GM20000 (cell line): ENCODE results near the gene SLC35B2.

Experiments used
- DNase-seq: peaks from one replicate; pipeline ENCODE4 v3.0.0; 2012; ENCODE audit warnings: low spot score
- TF ChIP-seq, protein P1 (sequence below): IDR thresholded peaks from 2 replicates; pipeline ENCODE4 v1.5.1; 2012; ENCODE audit warnings: mild to moderate bottlenecking, control low read depth; ENCODE audit errors: extremely low read depth, missing control alignments

The SLC35B2 gene

GRCh38 chr6:44255871-44256774, 1.2 kb downstream of the SLC35B2 start:
- TF ChIP-seq, protein P1, sequence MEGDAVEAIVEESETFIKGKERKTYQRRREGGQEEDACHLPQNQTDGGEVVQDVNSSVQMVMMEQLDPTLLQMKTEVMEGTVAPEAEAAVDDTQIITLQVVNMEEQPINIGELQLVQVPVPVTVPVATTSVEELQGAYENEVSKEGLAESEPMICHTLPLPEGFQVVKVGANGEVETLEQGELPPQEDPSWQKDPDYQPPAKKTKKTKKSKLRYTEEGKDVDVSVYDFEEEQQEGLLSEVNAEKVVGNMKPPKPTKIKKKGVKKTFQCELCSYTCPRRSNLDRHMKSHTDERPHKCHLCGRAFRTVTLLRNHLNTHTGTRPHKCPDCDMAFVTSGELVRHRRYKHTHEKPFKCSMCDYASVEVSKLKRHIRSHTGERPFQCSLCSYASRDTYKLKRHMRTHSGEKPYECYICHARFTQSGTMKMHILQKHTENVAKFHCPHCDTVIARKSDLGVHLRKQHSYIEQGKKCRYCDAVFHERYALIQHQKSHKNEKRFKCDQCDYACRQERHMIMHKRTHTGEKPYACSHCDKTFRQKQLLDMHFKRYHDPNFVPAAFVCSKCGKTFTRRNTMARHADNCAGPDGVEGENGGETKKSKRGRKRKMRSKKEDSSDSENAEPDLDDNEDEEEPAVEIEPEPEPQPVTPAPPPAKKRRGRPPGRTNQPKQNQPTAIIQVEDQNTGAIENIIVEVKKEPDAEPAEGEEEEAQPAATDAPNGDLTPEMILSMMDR: no peak
- DNase-seq: no peak

DNA sequence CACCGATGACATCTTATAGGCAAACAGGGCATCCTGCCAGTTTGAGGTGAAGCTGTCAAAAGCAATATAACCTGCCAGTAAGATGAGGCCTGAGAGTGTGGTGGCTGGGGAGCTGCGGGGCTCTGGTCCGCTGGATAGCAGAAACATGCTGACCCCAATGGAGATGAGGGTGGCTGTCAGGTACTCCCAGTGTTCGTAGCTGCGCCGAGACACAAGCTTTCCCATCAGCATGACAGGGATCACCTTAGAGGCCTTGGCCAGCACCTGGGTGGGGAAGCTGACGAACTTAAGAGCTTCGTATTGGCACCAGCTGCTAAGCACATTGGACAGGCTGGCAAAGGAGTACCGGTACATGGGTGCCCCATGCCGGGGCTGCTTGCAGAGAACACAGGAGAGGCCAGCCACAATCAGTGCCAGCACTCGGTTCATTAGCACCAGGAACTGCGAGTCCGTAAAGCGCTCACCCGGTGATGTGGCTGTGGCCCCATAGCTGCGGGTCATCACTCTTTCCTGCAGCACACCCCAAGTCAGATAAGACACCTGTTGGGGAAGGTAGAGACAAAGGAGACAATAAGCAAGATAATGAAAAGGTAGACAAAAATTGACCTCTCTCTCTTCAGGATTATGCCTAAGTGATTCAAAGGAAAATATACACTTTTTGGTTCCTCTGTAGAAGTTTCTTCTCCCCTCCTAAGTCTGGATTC, 2.1 kb downstream of the SLC35B2 start:
- no peak for DNase-seq
- TF ChIP-seq, protein P1: no peak

DNA sequence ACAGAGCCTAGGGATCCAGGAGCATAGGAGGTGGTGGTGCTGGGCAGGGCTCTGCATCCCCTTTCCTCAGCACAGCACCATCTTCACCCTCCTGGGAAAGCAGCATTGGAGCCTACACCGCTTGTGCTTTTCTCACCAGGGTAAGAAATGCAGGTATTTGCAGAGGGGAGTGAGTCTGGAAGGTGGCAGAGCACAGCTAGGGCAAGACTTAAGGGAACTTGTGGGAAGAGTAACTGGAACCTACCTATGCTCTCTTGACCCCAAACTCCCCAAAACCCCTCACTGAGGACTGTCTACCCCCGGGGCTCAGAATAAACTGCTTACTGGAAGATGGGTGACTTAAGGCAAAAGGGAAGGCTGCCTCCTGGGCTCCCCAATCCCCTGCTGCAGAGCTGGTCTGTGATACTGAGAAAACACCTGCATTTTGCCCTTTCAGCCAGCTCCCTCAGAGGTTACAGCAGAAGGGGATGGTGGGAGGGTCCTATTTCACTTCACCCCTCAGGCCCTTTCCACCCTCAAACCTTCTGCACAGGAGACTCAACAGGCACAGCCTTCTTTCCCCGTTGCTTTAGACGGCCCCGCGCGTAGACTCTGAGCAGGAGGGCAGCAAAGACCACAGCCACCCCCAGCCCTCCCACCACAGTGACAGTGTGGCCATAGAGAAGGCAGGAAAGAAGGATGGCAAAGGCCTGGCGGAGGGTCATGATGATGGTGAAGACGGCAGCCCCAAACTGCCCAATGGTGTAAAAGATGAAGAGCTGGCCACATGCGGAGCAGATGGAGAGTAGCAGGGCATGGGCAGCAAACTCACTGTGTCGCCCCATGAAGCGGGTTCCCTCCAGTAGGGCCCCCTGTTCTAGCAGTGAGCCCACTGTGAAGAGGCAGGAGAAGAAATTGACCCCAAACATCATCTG, 2.9 kb downstream of the SLC35B2 start:
- no peak for DNase-seq
- TF ChIP-seq, protein P1: no peak

- DNase-seq: no peak
- TF ChIP-seq, protein P1: peak; percentile 35
Observed at GRCh38 chr6:44253307-44254101, 3.8 kb downstream of the SLC35B2 start.

- TF ChIP-seq, protein P1: no peak
Observed at GRCh38 chr6:44251576-44252524, 5.5 kb downstream of the SLC35B2 start.

GRCh38 chr6:44250718-44251123, 6.6 kb downstream of the SLC35B2 start:
- TF ChIP-seq, protein P1: no peak

More at GRCh38 chr6:44251576-44252524, 5.5 kb downstream of the SLC35B2 start:
- DNase-seq: no peak

More at GRCh38 chr6:44250718-44251123, 6.6 kb downstream of the SLC35B2 start:
- no peak for DNase-seq
